Measurements from ENCODE around the gene MAMSTR. TPM values are rescaled to one million over a fixed set of nuclear protein-coding genes. Genes with fewer than 3 reads are reported as not detected.

MAMSTR gene
- total RNA-seq, 1 donor from 2014 or later, result 1.0 TPM

DNA sequence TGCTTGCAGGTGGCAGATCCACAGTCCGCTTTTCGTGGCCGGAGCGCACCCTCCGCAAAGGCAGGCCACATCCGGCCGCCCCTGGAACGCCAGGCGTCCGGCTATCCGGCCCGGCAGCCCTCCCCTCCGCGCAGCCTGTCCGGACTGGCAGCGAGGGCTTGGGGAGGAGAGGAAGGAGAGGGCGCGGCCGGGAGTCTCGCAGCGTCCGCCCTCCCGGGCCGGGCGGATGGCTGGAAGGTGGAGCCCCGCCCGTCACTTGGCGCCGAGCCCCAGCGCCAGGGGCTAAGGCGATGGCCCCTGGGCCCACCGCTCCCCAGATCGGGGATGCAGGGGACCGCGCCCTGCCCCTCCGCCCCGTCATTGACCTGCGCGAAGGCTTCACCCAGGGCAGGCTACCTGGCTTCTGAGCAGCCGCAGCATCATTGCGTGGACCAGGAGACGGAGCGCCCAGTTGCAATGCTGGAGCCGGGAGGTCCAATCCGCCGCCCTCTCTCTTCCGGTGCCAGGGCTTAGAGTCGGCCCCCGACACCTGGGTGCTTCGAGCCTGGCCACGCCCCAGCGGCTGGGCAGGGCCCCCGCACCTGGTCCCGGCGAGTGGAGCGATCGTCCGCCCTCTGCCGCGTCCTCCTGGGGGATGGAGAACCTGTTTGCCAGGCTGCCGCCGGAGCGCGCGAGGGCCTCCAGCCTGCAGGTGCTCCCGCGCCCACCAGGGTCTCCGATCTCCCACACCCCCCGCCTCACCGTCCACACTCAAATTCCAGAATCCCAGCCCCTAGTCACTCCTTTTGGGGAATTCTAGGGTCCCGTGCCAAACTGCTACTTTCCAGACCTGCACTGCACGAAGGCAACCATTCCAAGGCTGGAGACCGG, 33.2 kb upstream of the MAMSTR start, which contains the start of gene FUT1:
Gene FUT1 (minus strand): TSS at position 146 of the 870 bp plus-strand sequence. CDS start 1,360 bp downstream, outside the sequence.
- TF ChIP-seq, protein P1, sequence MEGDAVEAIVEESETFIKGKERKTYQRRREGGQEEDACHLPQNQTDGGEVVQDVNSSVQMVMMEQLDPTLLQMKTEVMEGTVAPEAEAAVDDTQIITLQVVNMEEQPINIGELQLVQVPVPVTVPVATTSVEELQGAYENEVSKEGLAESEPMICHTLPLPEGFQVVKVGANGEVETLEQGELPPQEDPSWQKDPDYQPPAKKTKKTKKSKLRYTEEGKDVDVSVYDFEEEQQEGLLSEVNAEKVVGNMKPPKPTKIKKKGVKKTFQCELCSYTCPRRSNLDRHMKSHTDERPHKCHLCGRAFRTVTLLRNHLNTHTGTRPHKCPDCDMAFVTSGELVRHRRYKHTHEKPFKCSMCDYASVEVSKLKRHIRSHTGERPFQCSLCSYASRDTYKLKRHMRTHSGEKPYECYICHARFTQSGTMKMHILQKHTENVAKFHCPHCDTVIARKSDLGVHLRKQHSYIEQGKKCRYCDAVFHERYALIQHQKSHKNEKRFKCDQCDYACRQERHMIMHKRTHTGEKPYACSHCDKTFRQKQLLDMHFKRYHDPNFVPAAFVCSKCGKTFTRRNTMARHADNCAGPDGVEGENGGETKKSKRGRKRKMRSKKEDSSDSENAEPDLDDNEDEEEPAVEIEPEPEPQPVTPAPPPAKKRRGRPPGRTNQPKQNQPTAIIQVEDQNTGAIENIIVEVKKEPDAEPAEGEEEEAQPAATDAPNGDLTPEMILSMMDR (IDR thresholded peaks at IDR 0.05; ENCODE audit: insufficient read depth, low read length, poor library complexity, severe bottlenecking), result no peak
- no peaks in the 10 kb centered on the region for H3K36me3 ChIP-seq (ENCODE audit: control insufficient read depth, insufficient read depth, low read length)
- DNase-seq (ENCODE audit: low read depth), result no peak
- peak within 1 kb of the TSS; percentile 49 for H3K4me3 ChIP-seq (ENCODE audit: low read depth, low read length)
- H3K27me3 ChIP-seq (ENCODE audit: control insufficient read depth, insufficient read depth, low read length), result peaks cover 5% of the 10 kb centered on the region

DNA sequence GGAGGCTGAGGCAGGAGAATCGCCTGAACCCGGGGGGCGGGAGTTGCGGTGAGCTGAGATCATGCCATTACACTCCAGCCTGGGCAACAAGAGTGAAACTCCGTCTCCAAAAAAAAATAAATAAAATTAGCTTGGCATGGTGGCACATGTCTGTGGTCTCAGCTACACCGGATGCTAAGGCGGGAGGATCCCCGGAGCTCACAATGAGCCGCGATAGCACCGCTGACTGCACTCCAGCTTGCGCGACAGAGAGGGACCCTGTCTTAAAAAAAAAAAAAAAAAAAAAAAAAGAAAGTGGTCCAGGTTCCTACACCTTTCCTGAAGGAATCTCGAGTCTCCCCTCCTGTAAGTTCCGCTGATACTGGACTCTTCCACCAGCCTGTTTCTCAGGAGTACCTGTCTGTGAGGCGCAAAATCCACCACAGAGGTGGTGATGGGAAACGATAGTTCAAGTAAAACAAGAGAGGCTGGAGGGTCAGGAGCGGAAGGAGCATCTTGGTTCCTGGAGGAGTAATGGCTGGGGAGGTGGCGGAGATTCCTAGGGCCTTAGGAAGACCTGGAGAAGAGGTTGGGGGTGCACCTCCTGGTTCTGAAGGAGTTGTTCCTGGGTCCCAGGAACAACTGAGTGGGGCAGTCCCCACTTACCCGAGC, 32.4 kb upstream of the MAMSTR start:
- Histone ChIP-seq H3K36me3 (ENCODE audit: control insufficient read depth, insufficient read depth, low read length) (no peaks in the 10 kb centered on the region), H3K4me3 (ENCODE audit: low read depth, low read length) (peak overlapping the region; percentile 49), H3K27me3 (ENCODE audit: control insufficient read depth, insufficient read depth, low read length) (peaks cover 5% of the 10 kb centered on the region)
- no peak for DNase-seq (ENCODE audit: low read depth)
- TF ChIP-seq, protein P1 (IDR thresholded peaks at IDR 0.05; ENCODE audit: insufficient read depth, low read length, poor library complexity, severe bottlenecking), result no peak

GRCh38 chr19:48750771-48751504, 31.4 kb upstream of the MAMSTR start:
- DNase-seq (ENCODE audit: low read depth), result no peak
- Histone ChIP-seq H3K4me3 (ENCODE audit: low read depth, low read length) (no peak overlapping the region), H3K36me3 (ENCODE audit: control insufficient read depth, insufficient read depth, low read length) (no peaks in the 10 kb centered on the region), H3K27me3 (ENCODE audit: control insufficient read depth, insufficient read depth, low read length) (peaks cover 5% of the 10 kb centered on the region)
- TF ChIP-seq, protein P1 (IDR thresholded peaks at IDR 0.05; ENCODE audit: insufficient read depth, low read length, poor library complexity, severe bottlenecking), result no peak

GRCh38 chr19:48750351-48750750, 30.8 kb upstream of the MAMSTR start:
- peaks cover 5% of the 10 kb centered on the region for H3K27me3 ChIP-seq (ENCODE audit: control insufficient read depth, insufficient read depth, low read length)
- no peak for DNase-seq (ENCODE audit: low read depth)
- no peak overlapping the region for H3K4me3 ChIP-seq (ENCODE audit: low read depth, low read length)
- H3K36me3 ChIP-seq (ENCODE audit: control insufficient read depth, insufficient read depth, low read length), result no peaks in the 10 kb centered on the region
- TF ChIP-seq, protein P1 (IDR thresholded peaks at IDR 0.05; ENCODE audit: insufficient read depth, low read length, poor library complexity, severe bottlenecking), result no peak

GRCh38 chr19:48749571-48750198, 30.2 kb upstream of the MAMSTR start:
- TF ChIP-seq, protein P1 (IDR thresholded peaks at IDR 0.05; ENCODE audit: insufficient read depth, low read length, poor library complexity, severe bottlenecking), result no peak
- no peak overlapping the region for H3K4me3 ChIP-seq (ENCODE audit: low read depth, low read length)
- DNase-seq (ENCODE audit: low read depth), result no peak
- no peaks in the 10 kb centered on the region for H3K36me3 ChIP-seq (ENCODE audit: control insufficient read depth, insufficient read depth, low read length)
- peaks cover 5% of the 10 kb centered on the region for H3K27me3 ChIP-seq (ENCODE audit: control insufficient read depth, insufficient read depth, low read length)

Data from kidney epithelial cell (primary cell).